HG03108 (cell line): ENCODE results near the gene ATP6V0E1.
"Not testable (repeated sequence)": the region's sequence is repeated elsewhere in the genome, so short reads cannot be mapped to it uniquely, and the experiment has no call there.

Experiments
- ATAC-seq: cut with Tn5 transposase; IDR thresholded peaks from one replicate; pipeline ENCODE4 v1.9.1; 2021; ENCODE audit warnings: moderate library complexity; ENCODE audit not compliant: unreplicated experiment

ATP6V0E1 gene

DNA sequence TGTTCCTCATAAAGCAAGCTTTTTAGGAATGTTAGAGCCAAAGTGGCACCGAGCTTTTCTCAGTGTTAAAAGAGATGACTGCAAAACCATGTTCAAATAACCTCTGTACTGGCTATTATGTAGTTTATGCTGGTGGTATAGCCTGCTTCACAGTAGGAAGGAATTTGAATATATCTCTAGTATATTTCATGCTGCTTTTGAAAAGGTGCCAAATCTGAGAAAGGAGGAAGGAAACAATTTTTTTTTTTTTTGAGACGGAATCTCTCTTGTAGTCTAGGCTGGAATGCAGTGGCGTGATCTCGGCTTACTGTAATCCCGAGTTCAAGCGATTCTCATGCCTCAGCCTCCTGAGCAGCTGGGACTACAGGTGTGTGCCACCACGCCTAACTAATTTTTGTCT is 86.1 kb downstream of the ATP6V0E1 start:
- ATAC-seq, result no peak

DNA sequence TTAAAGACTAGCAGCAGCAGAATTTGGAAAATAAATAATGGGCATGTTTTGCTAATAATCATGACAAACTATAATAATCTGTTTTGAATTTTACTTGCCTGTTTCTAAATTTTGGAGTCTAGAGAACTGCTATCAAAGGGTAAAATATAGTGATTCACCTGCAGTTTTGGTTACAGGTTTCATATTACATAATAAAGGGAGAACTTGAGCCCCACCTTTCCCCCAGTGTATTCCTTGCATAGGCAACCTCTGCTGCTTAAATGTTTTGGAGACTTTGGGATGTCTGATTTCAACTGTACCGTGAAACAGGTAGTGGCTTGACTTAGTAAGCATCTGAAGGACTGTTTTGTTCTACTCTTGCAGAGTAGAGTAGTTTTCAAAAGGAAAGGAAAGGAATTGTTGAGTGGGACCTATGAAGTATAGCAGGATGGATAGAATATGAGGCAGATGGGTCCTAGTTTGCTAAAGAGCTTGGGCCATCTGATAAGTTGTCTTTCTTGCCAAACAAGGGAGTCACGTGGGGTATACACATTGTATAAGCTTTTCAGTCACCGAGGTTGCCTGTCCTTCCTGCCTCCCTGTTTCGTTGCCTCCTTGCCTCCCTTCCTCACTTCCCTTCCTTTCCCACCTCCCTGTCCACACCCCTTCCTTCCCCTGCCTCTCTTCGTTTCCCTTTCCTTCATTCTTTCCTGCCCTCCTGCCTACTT is 91.7 kb downstream of the ATP6V0E1 start:
- no peak for ATAC-seq

DNA sequence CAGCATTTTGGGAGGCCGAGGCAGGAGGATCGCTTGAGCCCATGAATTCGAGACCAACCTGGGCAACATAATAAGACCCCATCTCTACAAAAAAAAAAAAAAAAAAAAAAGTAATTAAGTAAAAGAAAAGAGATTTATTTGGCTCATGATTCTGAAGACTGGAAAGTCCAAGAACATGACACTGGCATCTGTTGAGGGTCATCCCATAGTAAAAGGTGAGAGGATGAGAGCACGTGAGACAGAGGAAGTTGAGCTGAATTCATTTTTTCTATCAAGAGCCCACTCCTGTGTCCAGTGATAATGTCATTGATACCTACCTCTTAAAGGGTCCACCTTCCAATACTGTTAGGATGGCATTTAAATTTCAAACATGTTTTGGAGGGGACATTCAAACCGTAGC is 92.4 kb downstream of the ATP6V0E1 start:
- no peak for ATAC-seq

DNA sequence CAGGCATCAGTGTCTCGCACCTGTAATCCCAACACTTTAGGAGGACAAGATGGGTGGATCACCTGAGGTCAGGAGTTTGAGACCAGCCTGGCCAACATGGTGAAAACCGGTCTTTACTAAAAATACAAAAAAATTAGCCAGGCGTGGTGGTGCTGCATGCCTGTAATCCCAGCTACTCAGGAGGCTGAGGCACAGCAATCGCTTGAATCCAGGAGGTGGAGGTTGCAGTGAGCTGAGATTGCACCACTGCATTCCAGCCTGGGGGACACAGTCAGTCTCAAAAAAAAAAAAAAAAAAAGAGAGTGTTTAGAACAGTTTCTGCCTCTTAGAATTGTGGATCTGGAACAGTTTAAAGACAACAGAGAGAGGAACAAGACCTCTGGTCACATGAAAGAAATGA is 92.9 kb downstream of the ATP6V0E1 start:
- not testable (repeated sequence) for ATAC-seq

DNA sequence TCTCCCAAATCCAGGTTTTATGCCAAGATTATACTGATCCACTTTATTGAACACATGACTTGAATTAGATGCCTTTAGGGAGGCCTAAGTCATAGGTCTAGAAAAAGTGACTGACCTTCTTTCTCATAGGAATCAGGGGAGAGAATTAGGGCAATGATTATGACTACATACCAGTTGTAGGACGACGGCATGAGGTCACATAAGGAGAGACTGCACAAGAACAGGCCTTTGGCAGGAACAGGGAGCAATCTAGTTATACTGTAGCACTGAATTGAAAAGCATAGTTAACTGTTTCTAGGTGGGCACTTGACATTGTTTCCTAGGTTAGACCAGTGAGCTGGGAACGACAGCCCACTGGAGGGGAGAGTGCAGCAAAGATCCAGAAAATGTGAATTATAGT is 95.3 kb downstream of the ATP6V0E1 start:
- ATAC-seq, result no peak
